ENCODE results near the gene BRI3BP. TPM values are rescaled to one million over a fixed set of nuclear protein-coding genes. Genes with fewer than 3 reads are reported as not detected.

BRI3BP gene
- total RNA-seq, 4 donors from 2014 or later, result 3.8 to 11.1 (median 7.7) TPM

DNA sequence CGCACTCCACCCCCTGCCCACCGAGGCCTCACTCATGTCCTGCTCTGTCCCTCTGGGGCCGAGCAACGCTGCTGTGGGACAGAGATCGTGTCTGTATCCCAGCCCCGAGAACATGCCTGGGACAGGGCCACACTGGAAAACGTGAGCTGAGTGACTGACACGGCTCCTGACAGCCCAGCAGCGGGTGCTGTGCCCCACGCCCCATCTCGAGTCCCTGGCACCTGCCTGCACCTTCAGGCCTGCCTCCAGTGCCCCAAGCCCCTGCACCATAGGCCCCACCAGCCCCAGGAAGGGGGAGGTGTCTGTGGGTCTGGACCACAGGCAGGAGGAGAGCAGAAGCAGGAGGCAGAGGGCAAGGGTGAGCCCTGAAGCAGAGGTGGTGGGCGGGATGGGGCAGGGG, 44.4 kb upstream of the BRI3BP start:
- no peak for TF ChIP-seq POLR2A (IDR thresholded peaks at IDR 0.05)
- TF ChIP-seq, protein P1, sequence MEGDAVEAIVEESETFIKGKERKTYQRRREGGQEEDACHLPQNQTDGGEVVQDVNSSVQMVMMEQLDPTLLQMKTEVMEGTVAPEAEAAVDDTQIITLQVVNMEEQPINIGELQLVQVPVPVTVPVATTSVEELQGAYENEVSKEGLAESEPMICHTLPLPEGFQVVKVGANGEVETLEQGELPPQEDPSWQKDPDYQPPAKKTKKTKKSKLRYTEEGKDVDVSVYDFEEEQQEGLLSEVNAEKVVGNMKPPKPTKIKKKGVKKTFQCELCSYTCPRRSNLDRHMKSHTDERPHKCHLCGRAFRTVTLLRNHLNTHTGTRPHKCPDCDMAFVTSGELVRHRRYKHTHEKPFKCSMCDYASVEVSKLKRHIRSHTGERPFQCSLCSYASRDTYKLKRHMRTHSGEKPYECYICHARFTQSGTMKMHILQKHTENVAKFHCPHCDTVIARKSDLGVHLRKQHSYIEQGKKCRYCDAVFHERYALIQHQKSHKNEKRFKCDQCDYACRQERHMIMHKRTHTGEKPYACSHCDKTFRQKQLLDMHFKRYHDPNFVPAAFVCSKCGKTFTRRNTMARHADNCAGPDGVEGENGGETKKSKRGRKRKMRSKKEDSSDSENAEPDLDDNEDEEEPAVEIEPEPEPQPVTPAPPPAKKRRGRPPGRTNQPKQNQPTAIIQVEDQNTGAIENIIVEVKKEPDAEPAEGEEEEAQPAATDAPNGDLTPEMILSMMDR (IDR thresholded peaks at IDR 0.05), result no peak
- Histone ChIP-seq H3K4me1 (no peaks in the 10 kb centered on the region), H3K4me3 (replicated peaks in 1 of 3) (no peak overlapping the region), H3K9me3 (no peaks in the 10 kb centered on the region), H3K27me3 (no peaks in the 10 kb centered on the region), H3K36me3 (peaks cover 24 to 30% of the 10 kb centered on the region in 2 donors), H3K27ac (no peak overlapping the region)
- 95% methylated on average over 10 to 12 of the region's 12 CpGs for whole genome bisulfite sequencing, 2 donors
- no peak for DNase-seq
- intact Hi-C loops (cut with DNase I), result no loop called here

DNA sequence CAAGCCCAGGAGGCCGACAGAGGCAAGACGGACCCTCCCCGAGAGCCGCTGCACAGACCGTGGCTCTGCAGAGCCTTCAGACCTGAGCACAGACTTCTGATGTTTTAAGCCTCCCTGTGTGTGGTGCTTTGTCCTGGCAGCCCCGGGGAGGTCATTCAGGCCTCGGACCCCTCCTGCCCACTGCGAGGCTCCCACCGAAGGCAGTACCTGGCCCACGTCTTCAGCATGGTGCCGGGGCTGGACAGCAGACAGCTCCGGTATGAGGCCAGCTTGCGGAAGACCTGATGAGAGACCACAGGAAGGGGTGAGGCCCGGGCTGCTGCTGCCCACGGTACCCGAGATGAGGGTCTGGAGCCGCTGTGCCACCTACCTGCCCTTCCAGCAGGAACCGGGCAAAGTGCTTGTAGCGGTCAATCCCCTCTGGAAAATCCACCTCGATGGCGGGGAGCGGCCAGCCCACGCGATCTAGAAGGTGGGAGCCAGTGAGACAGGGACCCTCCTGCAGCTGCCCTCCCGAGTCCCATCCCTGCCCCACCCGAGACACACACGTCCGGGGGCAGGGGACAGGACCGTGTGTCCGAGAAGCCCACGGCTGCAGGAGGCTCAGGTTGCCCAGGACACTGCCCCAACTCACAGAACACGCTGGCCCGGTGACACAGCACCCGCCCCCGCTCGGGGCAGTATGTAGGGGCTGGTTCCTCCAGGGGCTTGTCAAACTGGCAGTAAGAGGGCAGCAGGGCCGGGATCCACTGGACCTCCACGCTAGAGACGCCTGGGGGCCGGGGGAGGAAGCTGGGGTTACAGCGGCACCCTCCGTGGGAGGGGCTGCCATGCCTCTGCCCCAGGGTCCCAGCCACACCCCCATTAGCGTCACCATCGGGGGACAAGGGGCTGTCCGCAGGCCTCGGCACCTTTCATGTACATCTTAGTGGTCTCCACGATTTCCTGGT, 43.4 kb upstream of the BRI3BP start:
- no peak overlapping the region for H3K4me3 ChIP-seq (replicated peaks in 1 of 3)
- TF ChIP-seq, protein P1 (IDR thresholded peaks at IDR 0.05), result no peak
- no peak for TF ChIP-seq POLR2A (IDR thresholded peaks at IDR 0.05)
- no peaks in the 10 kb centered on the region for H3K27me3 ChIP-seq
- 92 to 96% methylated on average over 19 to 34 of the region's 47 CpGs for WGBS, 2 donors
- peaks cover 24 to 30% of the 10 kb centered on the region in 2 donors for H3K36me3 ChIP-seq
- H3K27ac ChIP-seq, result no peak overlapping the region
- H3K4me1 ChIP-seq, result no peaks in the 10 kb centered on the region
- intact Hi-C loops (cut with DNase I), result loop anchor here (2.0 kb wide), 1 partner anchor 35 kb away; no protein-coding TSS in a partner anchor
- no peak for DNase-seq
- no peaks in the 10 kb centered on the region for H3K9me3 ChIP-seq

DNA sequence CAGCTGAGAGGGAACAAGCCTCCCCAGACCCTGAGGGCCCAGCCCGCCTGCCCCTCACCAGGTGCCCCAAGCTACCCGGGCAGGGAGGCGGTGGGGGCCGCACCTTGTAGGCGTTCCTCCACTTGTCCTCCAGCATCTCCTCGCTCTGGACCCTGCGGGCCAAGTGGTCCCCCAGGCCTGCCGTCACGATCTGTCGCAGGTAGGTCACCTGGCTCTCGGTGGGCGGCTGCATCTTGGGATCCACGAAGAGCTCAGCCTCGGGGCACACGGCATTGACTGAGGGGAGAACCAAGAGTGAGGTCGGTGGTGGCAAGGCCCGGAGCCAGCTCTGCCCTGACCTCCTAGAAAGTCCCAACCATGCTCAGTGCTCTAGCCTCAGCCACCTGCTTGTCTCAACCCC, 41.1 kb upstream of the BRI3BP start:
- Histone ChIP-seq H3K4me1 (no peaks in the 10 kb centered on the region), H3K27me3 (no peaks in the 10 kb centered on the region), H3K36me3 (peaks cover 30 to 36% of the 10 kb centered on the region in 2 donors), H3K27ac (no peak overlapping the region), H3K9me3 (no peaks in the 10 kb centered on the region), H3K4me3 (replicated peaks in 1 of 3) (no peak overlapping the region)
- TF ChIP-seq, protein P1 (IDR thresholded peaks at IDR 0.05), result no peak
- no peak for TF ChIP-seq POLR2A (IDR thresholded peaks at IDR 0.05)
- 91 to 97% methylated on average over 9 to 17 of the region's 17 CpGs for WGBS, 2 donors
- DNase-seq, result no peak
- intact Hi-C loops (cut with DNase I), result no loop called here

DNA sequence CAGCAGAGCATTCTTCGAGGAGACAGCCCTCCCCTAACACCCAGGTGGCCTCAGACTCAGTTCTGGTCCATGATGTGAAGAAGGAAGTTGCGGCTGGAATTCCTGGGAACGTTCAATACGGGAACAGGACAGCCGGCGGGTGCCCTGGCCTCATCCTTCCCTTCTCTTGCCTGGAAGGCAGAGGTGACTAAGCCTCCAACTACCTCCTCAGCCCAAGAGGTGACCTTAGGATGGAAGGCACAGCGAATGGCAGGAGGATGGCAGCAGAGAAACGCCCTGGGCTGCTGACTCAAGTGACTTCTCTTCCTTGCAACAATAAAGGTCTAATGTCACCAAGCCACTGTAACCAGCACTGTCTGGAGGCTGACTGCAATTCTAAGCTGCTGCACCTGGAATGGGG, 40.6 kb upstream of the BRI3BP start:
- peaks cover 26 to 41% of the 10 kb centered on the region in 2 donors for H3K36me3 ChIP-seq
- intact Hi-C loops (cut with DNase I), result no loop called here

More for the DNA sequence above, 40.6 kb upstream of the BRI3BP start:
- Histone ChIP-seq H3K27ac (no peak overlapping the region), H3K4me1 (no peaks in the 10 kb centered on the region), H3K9me3 (no peaks in the 10 kb centered on the region), H3K4me3 (replicated peaks in 1 of 3) (no peak overlapping the region), H3K27me3 (no peaks in the 10 kb centered on the region)
- 77 to 83% methylated on average over 5 to 8 of the region's 8 CpGs for WGBS, 2 donors
- DNase-seq, result no peak
- TF ChIP-seq POLR2A (IDR thresholded peaks at IDR 0.05), result no peak
- TF ChIP-seq, protein P1 (IDR thresholded peaks at IDR 0.05), result no peak

Measured in thyroid gland (tissue), 4 donors.